Stimulated activated CD8-positive, alpha-beta memory T cell treated with anti-CD3 and anti-CD28 coated beads, Interleukin-12 subunit alpha, Interleukin-12 subunit beta, amount 100 ng/mL, for 24 hours (primary cell): ENCODE measurements around the gene IFT81.
"Not testable (repeated sequence)": the region's sequence is repeated elsewhere in the genome, so short reads cannot be mapped to it uniquely, and the experiment has no call there.

Experiments
- DNase-seq: peaks from one replicate; pipeline ENCODE4 v3.0.0-alpha.2; 2020; ENCODE audit errors: extremely low read depth

The IFT81 gene

GRCh38 chr12:110124269-110124995 lies at the start of gene IFT81:
TSS of gene IFT81 (plus strand) at chr12:110124357. CDS start at chr12:110127381, 3,024 bp downstream.
- DNase-seq = peak; percentile 87

- DNase-seq = no peak
Observed at GRCh38 chr12:110075880-110076279, 48.3 kb upstream of the IFT81 start.

- DNase-seq = no peak
Observed at GRCh38 chr12:110077800-110078199, 46.4 kb upstream of the IFT81 start.

- DNase-seq = peak; percentile 42
Observed at GRCh38 chr12:110079477-110080400, 44.4 kb upstream of the IFT81 start.

GRCh38 chr12:110080410-110080809 lies 43.7 kb upstream of the IFT81 start:
- DNase-seq = no peak

- no peak for DNase-seq
Observed at GRCh38 chr12:110084314-110085015, 39.7 kb upstream of the IFT81 start.

- not testable (repeated sequence) for DNase-seq
Observed at GRCh38 chr12:110088216-110088615, 35.9 kb upstream of the IFT81 start.

- DNase-seq = no peak
Observed at GRCh38 chr12:110088936-110089335, 35.2 kb upstream of the IFT81 start.

- no peak for DNase-seq
Observed at GRCh38 chr12:110090266-110091135, 33.7 kb upstream of the IFT81 start.

GRCh38 chr12:110091136-110091711 lies 32.9 kb upstream of the IFT81 start:
- no peak for DNase-seq

- no peak for DNase-seq
Observed at GRCh38 chr12:110093631-110094311, 30.4 kb upstream of the IFT81 start.

- DNase-seq = no peak
Observed at GRCh38 chr12:110100315-110100970, 23.7 kb upstream of the IFT81 start.

- no peak for DNase-seq
Observed at GRCh38 chr12:110102255-110102654, 21.9 kb upstream of the IFT81 start.

GRCh38 chr12:110104188-110105094 lies 19.7 kb upstream of the IFT81 start:
- DNase-seq = no peak

GRCh38 chr12:110105159-110105558 lies 19.0 kb upstream of the IFT81 start:
- no peak for DNase-seq

GRCh38 chr12:110105986-110106385 lies 18.2 kb upstream of the IFT81 start:
- no peak for DNase-seq

- no peak for DNase-seq
Observed at GRCh38 chr12:110107369-110108281, 16.5 kb upstream of the IFT81 start.
